Stimulated activated CD4-positive, alpha-beta T cell treated with anti-CD3 and anti-CD28 coated beads, Interleukin-4, amount 100 ng/mL, for 4 hours (primary cell): Measurements from ENCODE around the gene LRP2.
A peak's percentile ranks its signal among the peaks of the same experiment; 100 is the strongest.
"Not testable (repeated sequence)": the region's sequence is repeated elsewhere in the genome, so short reads cannot be mapped to it uniquely, and the experiment has no call there.

ENCODE experiments used
- DNase-seq, 2 experiments: peaks; one replicate each; pipeline ENCODE4 v3.0.0-alpha.2; 2020

LRP2 gene

GRCh38 chr2:169362118-169362893 lies at the start of gene LRP2:
Gene LRP2, minus strand, starts transcription at chr2:169362534. Its CDS starts 135 bp downstream, at chr2:169362399.
- DNase-seq = peak; percentile 17 to 21

- no peak for DNase-seq
Measured at GRCh38 chr2:169406891-169407290, 44.6 kb upstream of the LRP2 start.

GRCh38 chr2:169399491-169399890 lies 37.2 kb upstream of the LRP2 start:
- DNase-seq = not testable (repeated sequence)

- no peak for DNase-seq
Measured at GRCh38 chr2:169397697-169398096, 35.4 kb upstream of the LRP2 start.

- DNase-seq = no peak
Measured at GRCh38 chr2:169395821-169396374, 33.6 kb upstream of the LRP2 start.

GRCh38 chr2:169393068-169393590 lies 30.8 kb upstream of the LRP2 start:
- no peak for DNase-seq

GRCh38 chr2:169391236-169391635 lies 28.9 kb upstream of the LRP2 start:
- DNase-seq = no peak

- no peak for DNase-seq
Measured at GRCh38 chr2:169388161-169388560, 25.8 kb upstream of the LRP2 start.

GRCh38 chr2:169386722-169387121 lies 24.4 kb upstream of the LRP2 start:
- no peak for DNase-seq

- no peak for DNase-seq
Measured at GRCh38 chr2:169384816-169385215, 22.5 kb upstream of the LRP2 start.

- DNase-seq = no peak
Measured at GRCh38 chr2:169372561-169372960, 10.2 kb upstream of the LRP2 start.

- DNase-seq = no peak
Measured at GRCh38 chr2:169366066-169366465, 3.7 kb upstream of the LRP2 start.

- no peak for DNase-seq
Measured at GRCh38 chr2:169365029-169365480, 2.7 kb upstream of the LRP2 start.

GRCh38 chr2:169363560-169364150 lies 1.3 kb upstream of the LRP2 start:
- DNase-seq = peak; percentile 43 to 45

- DNase-seq = no peak
Measured at GRCh38 chr2:169362894-169363559, 693 bp upstream of the LRP2 start.

- DNase-seq = peak in 1 of 2 experiments; percentile 15
Measured at GRCh38 chr2:169361706-169362117, 622 bp downstream of the LRP2 start.

GRCh38 chr2:169360984-169361705 lies 1.2 kb downstream of the LRP2 start:
- DNase-seq = no peak

- no peak for DNase-seq
Measured at GRCh38 chr2:169358016-169358415, 4.3 kb downstream of the LRP2 start.

GRCh38 chr2:169354244-169354643 lies 8.1 kb downstream of the LRP2 start:
- no peak for DNase-seq

- DNase-seq = no peak
Measured at GRCh38 chr2:169351725-169352124, 10.6 kb downstream of the LRP2 start.

GRCh38 chr2:169349535-169349934 lies 12.8 kb downstream of the LRP2 start:
- no peak for DNase-seq

- no peak for DNase-seq
Measured at GRCh38 chr2:169348321-169349024, 13.9 kb downstream of the LRP2 start.
